ENCODE results near the gene LRFN4. TPM values are rescaled to one million over a fixed set of nuclear protein-coding genes. Genes with fewer than 3 reads are reported as not detected.

LRFN4 gene
- total and polyA plus RNA-seq, 4 donors = 4.6 to 34.4 (median 15.3) TPM

GRCh38 chr11:66870616-66871520 is 14.0 kb downstream of the LRFN4 start:
- 95% methylated on average over 39 of the region's 39 CpGs for WGBS, 2 donors
- TF ChIP-seq CTCF (IDR thresholded peaks at IDR 0.05; ENCODE audit: control extremely low read depth, extremely low read depth) = no peak
- H3K9ac ChIP-seq (ENCODE audit: insufficient read depth in 1 of 2, low read length in 2 of 2) = no peak overlapping the region
- DNase-seq (no peak), ATAC-seq (ENCODE audit: insufficient read depth, low FRiP score) (no peak)
- no peaks in the 10 kb centered on the region for H3K4me1 ChIP-seq (ENCODE audit: control insufficient read depth in 5 of 5, insufficient read depth in 5 of 5, low read length in 5 of 5)
- H3K27ac ChIP-seq (ENCODE audit: low read depth in 1 of 2, low read length in 1 of 2) = no peak overlapping the region
- H3K9me3 ChIP-seq (ENCODE audit: control insufficient read depth in 4 of 4, insufficient read depth in 3 of 4, low read length in 3 of 4) = no peaks in the 10 kb centered on the region
- H3K27me3 ChIP-seq (ENCODE audit: control insufficient read depth in 3 of 3, insufficient read depth in 3 of 3, low read length in 2 of 3) = no peaks in the 10 kb centered on the region
- no peak overlapping the region for H3K4me3 ChIP-seq
- H3K36me3 ChIP-seq (ENCODE audit: control insufficient read depth in 4 of 4, insufficient read depth in 4 of 4, low read length in 4 of 4) = peaks cover 0 to 3% (median 0%) of the 10 kb centered on the region in 4 donors

GRCh38 chr11:66871521-66871901 is 14.6 kb downstream of the LRFN4 start:
- Histone ChIP-seq H3K4me1 (ENCODE audit: control insufficient read depth in 5 of 5, insufficient read depth in 5 of 5, low read length in 5 of 5) (no peaks in the 10 kb centered on the region), H3K9me3 (ENCODE audit: control insufficient read depth in 4 of 4, insufficient read depth in 3 of 4, low read length in 3 of 4) (no peaks in the 10 kb centered on the region), H3K27ac (ENCODE audit: low read depth in 1 of 2, low read length in 1 of 2) (no peak overlapping the region), H3K9ac (ENCODE audit: insufficient read depth in 1 of 2, low read length in 2 of 2) (no peak overlapping the region), H3K4me3 (no peak overlapping the region), H3K27me3 (ENCODE audit: control insufficient read depth in 3 of 3, insufficient read depth in 3 of 3, low read length in 2 of 3) (no peaks in the 10 kb centered on the region), H3K36me3 (ENCODE audit: control insufficient read depth in 4 of 4, insufficient read depth in 4 of 4, low read length in 4 of 4) (peaks cover 0 to 3% (median 0%) of the 10 kb centered on the region in 4 donors)
- DNase-seq = no peak
- ATAC-seq (ENCODE audit: insufficient read depth, low FRiP score) = no peak
- TF ChIP-seq CTCF (IDR thresholded peaks at IDR 0.05; ENCODE audit: control extremely low read depth, extremely low read depth) = no peak
- WGBS, 2 donors = 95 to 98% methylated on average over 18 of the region's 18 CpGs

- H3K36me3 ChIP-seq (ENCODE audit: control insufficient read depth in 4 of 4, insufficient read depth in 4 of 4, low read length in 4 of 4) = peaks cover 0 to 3% (median 0%) of the 10 kb centered on the region in 4 donors
- H3K9me3 ChIP-seq (ENCODE audit: control insufficient read depth in 4 of 4, insufficient read depth in 3 of 4, low read length in 3 of 4) = no peaks in the 10 kb centered on the region
- peaks cover 0 to 16% (median 0%) of the 10 kb centered on the region in 5 donors for H3K4me1 ChIP-seq (ENCODE audit: control insufficient read depth in 5 of 5, insufficient read depth in 5 of 5, low read length in 5 of 5)
- no peak for TF ChIP-seq CTCF (IDR thresholded peaks at IDR 0.05; ENCODE audit: control extremely low read depth, extremely low read depth)
- no peaks in the 10 kb centered on the region for H3K27me3 ChIP-seq (ENCODE audit: control insufficient read depth in 3 of 3, insufficient read depth in 3 of 3, low read length in 2 of 3)
- no peak for ATAC-seq (ENCODE audit: insufficient read depth, low FRiP score)
- no peak overlapping the region for H3K4me3 ChIP-seq
- no peak overlapping the region for H3K27ac ChIP-seq (ENCODE audit: low read depth in 1 of 2, low read length in 1 of 2)
- H3K9ac ChIP-seq (ENCODE audit: insufficient read depth in 1 of 2, low read length in 2 of 2) = no peak overlapping the region
- DNase-seq = no peak
- 82 to 86% methylated on average over 6 of the region's 6 CpGs for WGBS, 2 donors
Measured at GRCh38 chr11:66874232-66874631, 17.4 kb downstream of the LRFN4 start.

Measured in lung (tissue), 12 donors.